CD4-positive, alpha-beta T cell treated with Interleukin-15 for 4 hours (primary cell): ENCODE data around the gene MEX3A.
"Not testable (repeated sequence)": the region's sequence is repeated elsewhere in the genome, so short reads cannot be mapped to it uniquely, and the experiment has no call there.

Experiments used
- DNase-seq: peaks from one replicate; pipeline ENCODE4 v3.0.0-alpha.2; 2020; ENCODE audit warnings: low spot score

MEX3A gene

GRCh38 chr1:156118177-156118868 lies 36.1 kb upstream of the MEX3A start:
- no peak for DNase-seq

GRCh38 chr1:156117414-156118176 lies 35.3 kb upstream of the MEX3A start:
- DNase-seq, result no peak

GRCh38 chr1:156116731-156117130 lies 34.5 kb upstream of the MEX3A start:
- DNase-seq, result not testable (repeated sequence)

GRCh38 chr1:156115514-156116374 lies 33.5 kb upstream of the MEX3A start:
- DNase-seq, result no peak

GRCh38 chr1:156114919-156115513 lies 32.8 kb upstream of the MEX3A start:
- DNase-seq, result no peak

GRCh38 chr1:156114101-156114918 lies 32.0 kb upstream of the MEX3A start, which contains the start of gene LMNA:
TSS of gene LMNA (plus strand) at chr1:156114711. CDS start at chr1:156114919, 208 bp downstream.
- DNase-seq, result peak; percentile 94

GRCh38 chr1:156113282-156113950 lies 31.2 kb upstream of the MEX3A start:
- no peak for DNase-seq

- no peak for DNase-seq
Measured at GRCh38 chr1:156112276-156113137, 30.2 kb upstream of the MEX3A start.

GRCh38 chr1:156111355-156111962 lies 29.2 kb upstream of the MEX3A start:
- DNase-seq, result no peak

GRCh38 chr1:156110252-156110651 lies 28.0 kb upstream of the MEX3A start:
- DNase-seq, result no peak

GRCh38 chr1:156108664-156109241 lies 26.5 kb upstream of the MEX3A start:
- no peak for DNase-seq

- no peak for DNase-seq
Measured at GRCh38 chr1:156108057-156108456, 25.8 kb upstream of the MEX3A start.

GRCh38 chr1:156106624-156107488 lies 24.6 kb upstream of the MEX3A start:
- no peak for DNase-seq

GRCh38 chr1:156104861-156105832 lies 22.9 kb upstream of the MEX3A start:
- no peak for DNase-seq

GRCh38 chr1:156104065-156104810 lies 22.0 kb upstream of the MEX3A start:
- peak; percentile 85 for DNase-seq

GRCh38 chr1:156103521-156103947 lies 21.3 kb upstream of the MEX3A start:
- peak; percentile 65 for DNase-seq
